OCI-LY3 (cell line): Measurements from ENCODE around the gene SCIN.

Experiments
- EZH2phosphoT487 ChIP-seq: fragments of 200-600 bp; shearing (Covaris generic); IDR thresholded peaks from 2 replicates; pipeline ENCODE4 v1.6.1; 2018; ENCODE audit warnings: antibody characterized with exemption, mixed run types, low read depth
- TF ChIP-seq, protein P1 (sequence below): fragments of 200-600, 300-600 bp; sonication (generic); IDR thresholded peaks from 2 replicates; pipeline ENCODE4 v1.5.1; 2014; ENCODE audit warnings: antibody characterized with exemption, low read length, low read depth

- TF ChIP-seq, protein P1, sequence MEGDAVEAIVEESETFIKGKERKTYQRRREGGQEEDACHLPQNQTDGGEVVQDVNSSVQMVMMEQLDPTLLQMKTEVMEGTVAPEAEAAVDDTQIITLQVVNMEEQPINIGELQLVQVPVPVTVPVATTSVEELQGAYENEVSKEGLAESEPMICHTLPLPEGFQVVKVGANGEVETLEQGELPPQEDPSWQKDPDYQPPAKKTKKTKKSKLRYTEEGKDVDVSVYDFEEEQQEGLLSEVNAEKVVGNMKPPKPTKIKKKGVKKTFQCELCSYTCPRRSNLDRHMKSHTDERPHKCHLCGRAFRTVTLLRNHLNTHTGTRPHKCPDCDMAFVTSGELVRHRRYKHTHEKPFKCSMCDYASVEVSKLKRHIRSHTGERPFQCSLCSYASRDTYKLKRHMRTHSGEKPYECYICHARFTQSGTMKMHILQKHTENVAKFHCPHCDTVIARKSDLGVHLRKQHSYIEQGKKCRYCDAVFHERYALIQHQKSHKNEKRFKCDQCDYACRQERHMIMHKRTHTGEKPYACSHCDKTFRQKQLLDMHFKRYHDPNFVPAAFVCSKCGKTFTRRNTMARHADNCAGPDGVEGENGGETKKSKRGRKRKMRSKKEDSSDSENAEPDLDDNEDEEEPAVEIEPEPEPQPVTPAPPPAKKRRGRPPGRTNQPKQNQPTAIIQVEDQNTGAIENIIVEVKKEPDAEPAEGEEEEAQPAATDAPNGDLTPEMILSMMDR = no peak
- TF ChIP-seq EZH2phosphoT487 = no peak
These were observed 49.9 kb downstream of the SCIN start for GRCh38 chr7:12620371-12620770.
